HepG2 (cell line): ENCODE data around the gene PHB1. TPM values are rescaled to one million over a fixed set of nuclear protein-coding genes. Genes with fewer than 3 reads are reported as not detected.

Source experiments
- BCL3 ChIP-seq: sonication (generic); formaldehyde crosslinking; IDR thresholded peaks from 2 replicates; pipeline ENCODE4 v1.5.1; 2020; ENCODE audit warnings: mild to moderate bottlenecking, missing genetic modification reagents, moderate library complexity
- CBX5 ChIP-seq: sonication (generic); formaldehyde crosslinking; IDR thresholded peaks from 2 replicates; pipeline ENCODE4 v1.4.0; 2020; ENCODE audit warnings: missing genetic modification reagents, borderline replicate concordance
- EEA1 ChIP-seq: sonication (generic); formaldehyde crosslinking; IDR thresholded peaks from 2 replicates; pipeline ENCODE4 v1.5.1; 2020; ENCODE audit warnings: mild to moderate bottlenecking, missing genetic modification reagents, borderline replicate concordance
- GLMP ChIP-seq: sonication (generic); formaldehyde crosslinking; IDR thresholded peaks from 2 replicates; pipeline ENCODE4 v1.9.0; 2021; ENCODE audit warnings: missing genetic modification reagents, mild to moderate bottlenecking, borderline replicate concordance
- GRHL1 ChIP-seq: sonication (generic); formaldehyde crosslinking; conservative IDR thresholded peaks from 2 replicates; pipeline ENCODE4 v1.8.0; 2022; ENCODE audit warnings: missing genetic modification reagents
- IKZF4 ChIP-seq: sonication (generic); formaldehyde crosslinking; IDR thresholded peaks from 2 replicates; pipeline ENCODE4 v1.5.1; 2020; ENCODE audit warnings: borderline replicate concordance, mild to moderate bottlenecking, low read depth, missing genetic modification reagents; ENCODE audit errors: not compliant biosample characterization
- MAFF ChIP-seq: IDR thresholded peaks from 2 replicates; pipeline ENCODE4 v1.6.1; 2011; ENCODE audit warnings: low read depth, low read length, improper control_type of control experiment
- MYNN ChIP-seq: sonication (generic); formaldehyde crosslinking; IDR thresholded peaks from 2 replicates; pipeline ENCODE4 v1.4.0; 2020; ENCODE audit warnings: mild to moderate bottlenecking, low read depth, missing genetic modification reagents
- NFKBIZ ChIP-seq: IDR thresholded peaks from 2 replicates; pipeline ENCODE4 v1.6.1; 2018; ENCODE audit warnings: missing genetic modification reagents, missing compliant biosample characterization
- PBX3 ChIP-seq: sonication (generic); formaldehyde crosslinking; IDR thresholded peaks from 2 replicates; pipeline ENCODE4 v1.8.1; 2023; ENCODE audit warnings: missing genetic modification reagents, inconsistent platforms, borderline replicate concordance
- RARA ChIP-seq: IDR thresholded peaks from 2 replicates; pipeline ENCODE4 v1.6.1; 2016; ENCODE audit warnings: missing genetic modification reagents, missing compliant biosample characterization
- RFX3 ChIP-seq: IDR thresholded peaks from 2 replicates; pipeline ENCODE4 v1.6.1; 2016; ENCODE audit warnings: missing biosample characterization, missing genetic modification reagents
- SNAPC5 ChIP-seq: sonication (generic); formaldehyde crosslinking; IDR thresholded peaks from 2 replicates; pipeline ENCODE4 v1.8.1; 2023; ENCODE audit warnings: mild to moderate bottlenecking, missing genetic modification reagents, borderline replicate concordance
- TCF7L2 ChIP-seq: IDR thresholded peaks from 2 replicates; pipeline ENCODE4 v1.6.1; 2011; ENCODE audit warnings: mild to moderate bottlenecking, low read depth, low read length, moderate library complexity
- ZFP91 ChIP-seq: sonication (generic); formaldehyde crosslinking; IDR thresholded peaks from 2 replicates; pipeline ENCODE4 v1.9.0; 2022; ENCODE audit warnings: missing genetic modification reagents, mild to moderate bottlenecking, borderline replicate concordance
- ZNF326 ChIP-seq: sonication (generic); formaldehyde crosslinking; IDR thresholded peaks from 2 replicates; pipeline ENCODE4 v1.4.0; 2020; ENCODE audit warnings: missing genetic modification reagents, borderline replicate concordance
- ZNF414 ChIP-seq: sonication (generic); formaldehyde crosslinking; IDR thresholded peaks from 2 replicates; pipeline ENCODE4 v1.5.0; 2020; ENCODE audit warnings: missing genetic modification reagents
- ZNF569 ChIP-seq: sonication (generic); formaldehyde crosslinking; IDR thresholded peaks from 2 replicates; pipeline ENCODE4 v1.5.0; 2020; ENCODE audit warnings: mild to moderate bottlenecking, missing genetic modification reagents, moderate library complexity, borderline replicate concordance
- ZNF652 ChIP-seq: IDR thresholded peaks from 2 replicates; pipeline ENCODE4 v1.6.1; 2016; ENCODE audit warnings: low read depth, borderline replicate concordance
- ZNF7 ChIP-seq: IDR thresholded peaks from 2 replicates; pipeline ENCODE4 v1.6.1; 2016; ENCODE audit warnings: missing biosample characterization, missing genetic modification reagents
- polyA plus RNA-seq, 8 experiments: library from polyadenylated mRNA; depleted of rRNA in 3 of 8; stranded (reverse) in 7 of 8; unstranded in 1 of 8; fragments of >200 nt; fragmentation: Illumina TruSeq in 4 of 8; extraction: Trizol in 4 of 8; gene quantifications; 2 replicates each; pipeline versions ENCODE4 v1.2.1 to v1.2.3, GENCODE V29; 2011 to 2016; ENCODE audit warnings: low read depth in 4 of 8, missing spikeins in 1 of 8, mixed read lengths in 1 of 8; ENCODE audit not compliant: insufficient read depth in 1 of 8
- total RNA-seq, 5 experiments: library from RNA; depleted of rRNA; stranded (reverse); fragments of >200 nt; fragmentation: Illumina TruSeq; extraction: Trizol; gene quantifications; 2 replicates each; pipeline ENCODE4 v1.2.3, GENCODE V29; 2016; ENCODE audit warnings: low read depth in 1 of 5

The PHB1 gene
- total and polyA plus RNA-seq, 2 of the 13 experiments (the other 11 are each of a cell fraction or from before 2014, with no cell fraction given): 515 to 688 TPM

GRCh38 chr17:49361902-49362722, 52.6 kb downstream of the PHB1 start, which contains the start of gene ZNF652 (continued):
- TF ChIP-seq ZFP91 (CRISPR knock-in tag): peak; percentile 38; the same call in 1 of the 2 replicates
- TF ChIP-seq ZNF414 (CRISPR knock-in tag): no peak; the same call in 1 of the 2 replicates
- no peak for TF ChIP-seq ZNF7 (CRISPR knock-in tag)
- no peak for TF ChIP-seq RARA (CRISPR knock-in tag)
- no peak; the same call in 1 of the 2 replicates for TF ChIP-seq CBX5 (CRISPR knock-in tag)
- no peak for TF ChIP-seq ZNF569 (CRISPR knock-in tag)
- TF ChIP-seq NFKBIZ (CRISPR knock-in tag): no peak
- no peak for TF ChIP-seq MAFF
- TF ChIP-seq ZNF326 (CRISPR knock-in tag): no peak
- TF ChIP-seq ZNF652 (CRISPR knock-in tag): no peak
- TF ChIP-seq PBX3 (CRISPR knock-in tag): no peak
- no peak for TF ChIP-seq GLMP (CRISPR knock-in tag)
- no peak; the same call in 1 of the 2 replicates for TF ChIP-seq BCL3 (CRISPR knock-in tag)
- no peak; the same call in 1 of the 2 replicates for TF ChIP-seq SNAPC5 (CRISPR knock-in tag)
- no peak for TF ChIP-seq TCF7L2
- no peak for TF ChIP-seq IKZF4
- TF ChIP-seq MYNN (CRISPR knock-in tag): no peak; the same call in 1 of the 2 replicates
- TF ChIP-seq GRHL1 (CRISPR knock-in tag): no peak
- no peak for TF ChIP-seq RFX3 (CRISPR knock-in tag)
- 0 out of 2 replicates have a peak, but pooled peaks have one; percentile 30 for TF ChIP-seq EEA1
